ENCODE data around the gene ZBP1. TPM values are rescaled to one million over a fixed set of nuclear protein-coding genes. Genes with fewer than 3 reads are reported as not detected.

ZBP1 gene
- total RNA-seq, 1 experiment from 2014 or later: not detected

- H3K36me3 ChIP-seq (ENCODE audit: control insufficient read depth, insufficient read depth, low read length): no peaks in the 10 kb centered on the region
- BruUV-seq (replicated peaks): no TSS peak
- intact Hi-C loops (cut with micrococcal nuclease; ENCODE audit: unreplicated experiment): loop anchor here (10.0 kb wide), 1 partner anchor 225 kb away; no protein-coding TSS in a partner anchor
- peaks cover 7% of the 10 kb centered on the region for H3K27me3 Mint-ChIP-seq (ENCODE audit: insufficient read depth, unreplicated experiment)
- H3K9me3 ChIP-seq: peaks cover 27% of the 10 kb centered on the region
- POLR2A ChIA-PET: no interaction called here
- no peak overlapping the region for H3K27ac Mint-ChIP-seq (ENCODE audit: unreplicated experiment)
- no peaks in the 10 kb centered on the region for H3K4me1 Mint-ChIP-seq (ENCODE audit: low read depth, unreplicated experiment)
- H3K9me3 Mint-ChIP-seq (ENCODE audit: unreplicated experiment): peaks cover 16% of the 10 kb centered on the region
- no peak overlapping the region for H3K4me3 Mint-ChIP-seq (ENCODE audit: unreplicated experiment)
- H3K4me3 ChIP-seq (ENCODE audit: low read depth, low read length): no peak overlapping the region
- no peaks in the 10 kb centered on the region for H3K27me3 ChIP-seq (replicated peaks; ENCODE audit: control insufficient read depth, insufficient read depth, low read length)
- CTCF ChIA-PET: interaction anchor here (1.7 kb wide), 1 partner anchor 27 kb away, joined by 7 read pairs; no protein-coding TSS in a partner anchor
- no peaks in the 10 kb centered on the region for H3K36me3 Mint-ChIP-seq (ENCODE audit: insufficient read depth, unreplicated experiment)
- DNase-seq: peak in 1 of 2 experiments; percentile 32
- TF ChIP-seq CTCF (IDR thresholded peaks at IDR 0.05; ENCODE audit: insufficient read depth in 1 of 2, low read depth in 1 of 2, low read length in 1 of 2, severe bottlenecking in 1 of 2, unreplicated experiment in 1 of 2): no peak
- no peaks in the 10 kb centered on the region for H3K4me1 ChIP-seq
Observed at GRCh38 chr20:57649617-57650015, 29.4 kb upstream of the ZBP1 start.

DNA sequence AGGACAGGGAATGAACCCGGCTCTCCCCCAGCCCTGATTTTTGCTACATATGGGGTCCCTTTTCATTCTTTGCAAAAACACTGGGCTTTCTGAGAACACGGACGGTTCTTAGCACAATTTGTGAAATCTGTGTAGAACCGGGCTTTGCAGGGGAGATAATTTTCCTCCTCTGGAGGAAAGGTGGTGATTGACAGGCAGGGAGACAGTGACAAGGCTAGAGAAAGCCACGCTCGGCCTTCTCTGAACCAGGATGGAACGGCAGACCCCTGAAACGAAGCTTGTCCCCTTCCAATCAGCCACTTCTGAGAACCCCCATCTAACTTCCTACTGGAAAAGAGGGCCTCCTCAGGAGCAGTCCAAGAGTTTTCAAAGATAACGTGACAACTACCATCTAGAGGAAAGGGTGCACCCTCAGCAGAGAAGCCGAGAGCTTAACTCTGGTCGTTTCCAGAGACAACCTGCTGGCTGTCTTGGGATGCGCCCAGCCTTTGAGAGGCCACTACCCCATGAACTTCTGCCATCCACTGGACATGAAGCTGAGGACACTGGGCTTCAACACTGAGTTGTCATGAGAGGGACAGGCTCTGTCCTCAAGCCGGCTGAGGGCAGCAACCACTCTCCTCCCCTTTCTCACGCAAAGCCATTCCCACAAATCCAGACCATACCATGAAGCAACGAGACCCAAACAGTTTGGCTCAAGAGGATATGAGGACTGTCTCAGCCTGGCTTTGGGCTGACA lies 28.8 kb upstream of the ZBP1 start:
- Histone ChIP-seq H3K4me1 (no peaks in the 10 kb centered on the region), H3K9me3 (peaks cover 28% of the 10 kb centered on the region), H3K27me3 (replicated peaks; ENCODE audit: control insufficient read depth, insufficient read depth, low read length) (no peaks in the 10 kb centered on the region), H3K4me3 (ENCODE audit: low read depth, low read length) (no peak overlapping the region), H3K36me3 (ENCODE audit: control insufficient read depth, insufficient read depth, low read length) (no peaks in the 10 kb centered on the region)
- TF ChIP-seq CTCF (IDR thresholded peaks at IDR 0.05; ENCODE audit: insufficient read depth in 1 of 2, low read depth in 1 of 2, low read length in 1 of 2, severe bottlenecking in 1 of 2, unreplicated experiment in 1 of 2): no peak
- peaks cover 7% of the 10 kb centered on the region for H3K27me3 Mint-ChIP-seq (ENCODE audit: insufficient read depth, unreplicated experiment)
- H3K36me3 Mint-ChIP-seq (ENCODE audit: insufficient read depth, unreplicated experiment): no peaks in the 10 kb centered on the region
- peak in 1 of 2 experiments; percentile 26 for DNase-seq
- no peak overlapping the region for H3K4me3 Mint-ChIP-seq (ENCODE audit: unreplicated experiment)
- no peaks in the 10 kb centered on the region for H3K4me1 Mint-ChIP-seq (ENCODE audit: low read depth, unreplicated experiment)
- POLR2A ChIA-PET: no interaction called here
- H3K27ac Mint-ChIP-seq (ENCODE audit: unreplicated experiment): no peak overlapping the region
- peaks cover 21% of the 10 kb centered on the region for H3K9me3 Mint-ChIP-seq (ENCODE audit: unreplicated experiment)
- BruUV-seq (replicated peaks): no TSS peak
- intact Hi-C loops (cut with micrococcal nuclease; ENCODE audit: unreplicated experiment): no loop called here
- CTCF ChIA-PET: interaction anchor here (0.6 to 1.7 kb wide), 3 partner anchors 26 to 256 kb away, joined by 3 to 8 read pairs (median 7); no protein-coding TSS in a partner anchor

- intact Hi-C loops (cut with micrococcal nuclease; ENCODE audit: unreplicated experiment): no loop called here
- no TSS peak for BruUV-seq (replicated peaks)
Observed at GRCh38 chr20:57647933-57648785, 27.9 kb upstream of the ZBP1 start.

More at GRCh38 chr20:57647933-57648785, 27.9 kb upstream of the ZBP1 start:
- Histone ChIP-seq H3K27me3 (replicated peaks; ENCODE audit: control insufficient read depth, insufficient read depth, low read length) (no peaks in the 10 kb centered on the region), H3K36me3 (ENCODE audit: control insufficient read depth, insufficient read depth, low read length) (no peaks in the 10 kb centered on the region), H3K4me1 (no peaks in the 10 kb centered on the region), H3K9me3 (peaks cover 28% of the 10 kb centered on the region), H3K4me3 (ENCODE audit: low read depth, low read length) (no peak overlapping the region)
- no peak for TF ChIP-seq CTCF (IDR thresholded peaks at IDR 0.05; ENCODE audit: insufficient read depth in 1 of 2, low read depth in 1 of 2, low read length in 1 of 2, severe bottlenecking in 1 of 2, unreplicated experiment in 1 of 2)
- Mint-ChIP-seq H3K27me3 (ENCODE audit: insufficient read depth, unreplicated experiment) (peaks cover 8% of the 10 kb centered on the region), H3K4me3 (ENCODE audit: unreplicated experiment) (no peak overlapping the region), H3K9me3 (ENCODE audit: unreplicated experiment) (peaks cover 27% of the 10 kb centered on the region), H3K27ac (ENCODE audit: unreplicated experiment) (no peak overlapping the region), H3K36me3 (ENCODE audit: insufficient read depth, unreplicated experiment) (no peaks in the 10 kb centered on the region), H3K4me1 (ENCODE audit: low read depth, unreplicated experiment) (no peaks in the 10 kb centered on the region)
- ChIA-PET CTCF (interaction anchor here (0.6 to 1.7 kb wide), 5 partner anchors 10 to 532 kb away, joined by 3 to 8 read pairs (median 4); no protein-coding TSS in a partner anchor), POLR2A (no interaction called here)
- DNase-seq: peak in 1 of 2 experiments; percentile 29
